WERI-Rb-1 (cell line): ENCODE results near the gene IL3.

Source experiments
- DNase-seq: peaks from one replicate; pipeline ENCODE4 v3.0.0-alpha.2; 2020
- H3K27ac ChIP-seq: fragments of 250-450 bp; sonication (Bioruptor Pico); 2 replicates; pipeline ENCODE4 v1.5.1; 2020; ENCODE audit warnings: mild to moderate bottlenecking, moderate library complexity
- H3K27me3 ChIP-seq: fragments of 250-450 bp; sonication (Bioruptor Pico); 2 replicates; pipeline ENCODE4 v1.5.1; 2021; ENCODE audit warnings: mild to moderate bottlenecking, low read depth, moderate library complexity; ENCODE audit not compliant: insufficient read depth, severe bottlenecking
- H3K36me3 ChIP-seq: fragments of 250-450 bp; sonication (Bioruptor Pico); 2 replicates; pipeline ENCODE4 v1.5.1; 2020; ENCODE audit warnings: mild to moderate bottlenecking, moderate library complexity
- H3K4me3 ChIP-seq: 2 replicates; pipeline ENCODE4 v1.5.1; 2011; ENCODE audit warnings: low read depth, mild to moderate bottlenecking, control low read depth, low read length
- H3K9me3 ChIP-seq: fragments of 250-450 bp; sonication (Bioruptor Pico); 2 replicates; pipeline ENCODE4 v1.5.1; 2021; ENCODE audit warnings: mild to moderate bottlenecking, moderate library complexity; ENCODE audit not compliant: severe bottlenecking
- TF ChIP-seq, protein P1 (sequence below): IDR thresholded peaks from 2 replicates; pipeline ENCODE4 v1.5.1; 2011; ENCODE audit warnings: low read depth, mild to moderate bottlenecking, control low read depth, inconsistent platforms, low read length

The IL3 gene

DNA sequence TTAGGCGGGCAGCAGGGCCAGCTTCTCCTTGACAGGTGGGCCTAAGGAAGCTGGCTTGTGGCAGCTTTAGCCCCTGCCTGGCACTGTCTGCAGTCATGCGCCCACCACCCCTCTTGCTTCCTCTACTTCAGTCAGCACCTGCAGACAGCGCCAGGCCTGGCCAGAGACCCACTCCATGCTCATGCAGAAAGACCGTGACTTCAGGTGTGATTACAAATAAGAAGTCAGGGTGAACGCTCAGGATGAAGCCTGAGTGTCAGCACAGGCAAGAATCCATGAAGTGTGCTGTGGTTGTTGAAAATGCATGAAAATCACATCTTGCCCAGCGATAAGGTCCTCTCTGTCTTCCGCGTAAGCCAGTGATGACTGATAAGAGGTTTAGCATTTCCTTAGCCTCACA is 16.5 kb downstream of the IL3 start:
- no peaks in the 10 kb centered on the region for H3K27me3 ChIP-seq
- H3K4me3 ChIP-seq, result no peak overlapping the region
- H3K36me3 ChIP-seq, result no peaks in the 10 kb centered on the region
- H3K9me3 ChIP-seq, result no peaks in the 10 kb centered on the region
- H3K27ac ChIP-seq, result no peak overlapping the region
- TF ChIP-seq, protein P1, sequence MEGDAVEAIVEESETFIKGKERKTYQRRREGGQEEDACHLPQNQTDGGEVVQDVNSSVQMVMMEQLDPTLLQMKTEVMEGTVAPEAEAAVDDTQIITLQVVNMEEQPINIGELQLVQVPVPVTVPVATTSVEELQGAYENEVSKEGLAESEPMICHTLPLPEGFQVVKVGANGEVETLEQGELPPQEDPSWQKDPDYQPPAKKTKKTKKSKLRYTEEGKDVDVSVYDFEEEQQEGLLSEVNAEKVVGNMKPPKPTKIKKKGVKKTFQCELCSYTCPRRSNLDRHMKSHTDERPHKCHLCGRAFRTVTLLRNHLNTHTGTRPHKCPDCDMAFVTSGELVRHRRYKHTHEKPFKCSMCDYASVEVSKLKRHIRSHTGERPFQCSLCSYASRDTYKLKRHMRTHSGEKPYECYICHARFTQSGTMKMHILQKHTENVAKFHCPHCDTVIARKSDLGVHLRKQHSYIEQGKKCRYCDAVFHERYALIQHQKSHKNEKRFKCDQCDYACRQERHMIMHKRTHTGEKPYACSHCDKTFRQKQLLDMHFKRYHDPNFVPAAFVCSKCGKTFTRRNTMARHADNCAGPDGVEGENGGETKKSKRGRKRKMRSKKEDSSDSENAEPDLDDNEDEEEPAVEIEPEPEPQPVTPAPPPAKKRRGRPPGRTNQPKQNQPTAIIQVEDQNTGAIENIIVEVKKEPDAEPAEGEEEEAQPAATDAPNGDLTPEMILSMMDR, result no peak
- DNase-seq, result no peak

DNA sequence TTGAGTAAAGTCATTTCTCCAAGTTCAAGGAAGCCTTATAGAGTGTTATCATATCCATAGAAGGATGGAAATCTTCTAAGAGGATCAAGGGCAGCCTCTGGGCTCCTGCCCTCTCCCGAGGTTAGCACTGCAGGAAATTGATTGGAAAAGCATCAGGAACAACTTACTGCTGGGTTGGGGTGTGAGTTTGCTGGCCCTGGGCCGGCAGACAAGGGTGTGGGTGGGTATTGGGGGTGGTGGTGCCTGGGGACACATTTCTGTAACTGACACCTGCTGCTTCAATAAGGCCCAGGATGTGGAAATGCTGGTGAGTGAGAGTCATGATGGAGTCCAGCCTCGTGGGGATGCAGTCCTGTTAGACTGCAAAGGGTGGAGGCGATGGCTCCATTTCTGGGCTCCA is 18.6 kb downstream of the IL3 start:
- Histone ChIP-seq H3K27ac (no peak overlapping the region), H3K36me3 (no peaks in the 10 kb centered on the region), H3K4me3 (no peak overlapping the region), H3K27me3 (no peaks in the 10 kb centered on the region), H3K9me3 (no peaks in the 10 kb centered on the region)
- TF ChIP-seq, protein P1, result no peak
- DNase-seq, result no peak

DNA sequence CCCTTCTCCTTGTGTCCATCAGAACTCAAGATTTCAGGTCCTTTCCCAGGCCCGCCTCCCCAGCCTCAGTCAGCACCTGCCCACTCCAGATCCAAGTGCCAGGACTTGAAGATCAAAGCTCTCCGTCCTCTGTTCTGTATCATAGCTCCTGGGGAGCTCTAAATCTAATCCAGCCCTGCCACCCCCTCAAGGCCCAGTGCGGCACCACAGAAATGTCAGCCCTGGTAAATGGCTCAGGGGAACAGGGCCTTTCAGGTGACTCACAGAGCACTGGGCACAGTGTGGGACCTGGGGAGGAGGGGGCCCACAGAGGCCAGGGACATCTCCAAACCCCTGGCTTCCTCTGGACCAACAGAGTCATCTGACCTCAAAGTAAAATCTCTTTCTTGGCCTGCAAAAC is 19.2 kb downstream of the IL3 start:
- no peak overlapping the region for H3K27ac ChIP-seq
- no peaks in the 10 kb centered on the region for H3K27me3 ChIP-seq
- no peak overlapping the region for H3K4me3 ChIP-seq
- no peaks in the 10 kb centered on the region for H3K9me3 ChIP-seq
- TF ChIP-seq, protein P1, result no peak
- no peak for DNase-seq
- no peaks in the 10 kb centered on the region for H3K36me3 ChIP-seq

DNA sequence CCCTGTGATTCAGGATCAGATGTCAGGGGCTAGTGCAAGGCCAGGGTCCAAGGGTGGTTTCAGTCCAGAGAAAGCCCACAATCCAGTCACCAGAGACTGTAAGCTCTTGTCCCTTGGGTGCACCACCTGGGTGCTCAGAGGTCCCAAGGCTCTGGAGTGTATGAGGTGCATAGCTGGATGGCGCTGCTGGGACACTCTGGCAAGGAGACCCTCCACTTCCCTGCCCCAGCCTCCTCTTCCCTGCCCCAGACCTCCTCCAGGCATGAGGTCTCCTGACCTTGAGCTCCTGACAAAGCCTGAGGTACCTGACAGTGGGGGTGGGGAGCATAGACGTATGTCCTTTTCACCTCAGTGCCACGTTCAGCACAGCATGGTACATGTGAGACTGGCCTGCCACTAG is 20.1 kb downstream of the IL3 start:
- TF ChIP-seq, protein P1, result no peak
- no peak overlapping the region for H3K27ac ChIP-seq
- no peaks in the 10 kb centered on the region for H3K27me3 ChIP-seq
- H3K36me3 ChIP-seq, result no peaks in the 10 kb centered on the region
- no peak overlapping the region for H3K4me3 ChIP-seq
- DNase-seq, result no peak
- H3K9me3 ChIP-seq, result no peaks in the 10 kb centered on the region

DNA sequence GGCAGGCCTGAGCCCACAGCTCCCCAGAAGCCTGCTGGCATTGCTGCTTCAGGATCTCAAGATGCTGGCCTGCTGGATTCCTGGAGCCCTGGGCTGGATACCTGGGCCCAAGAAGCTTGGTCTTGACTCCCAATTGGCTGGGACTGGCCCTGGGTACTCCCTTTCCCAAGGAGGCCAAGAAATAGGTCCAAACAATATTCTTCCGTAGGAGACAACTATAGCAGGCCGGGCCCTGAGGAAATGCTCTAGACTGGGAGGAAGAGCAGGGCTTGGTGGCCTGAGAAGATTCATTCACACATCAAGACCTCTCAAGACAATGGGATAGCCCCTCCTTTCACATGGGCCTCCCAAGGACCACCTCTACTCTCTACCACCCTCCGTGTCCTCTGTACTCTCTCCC is 21.0 kb downstream of the IL3 start:
- Histone ChIP-seq H3K27me3 (no peaks in the 10 kb centered on the region), H3K36me3 (no peaks in the 10 kb centered on the region)
- DNase-seq, result no peak

DNA sequence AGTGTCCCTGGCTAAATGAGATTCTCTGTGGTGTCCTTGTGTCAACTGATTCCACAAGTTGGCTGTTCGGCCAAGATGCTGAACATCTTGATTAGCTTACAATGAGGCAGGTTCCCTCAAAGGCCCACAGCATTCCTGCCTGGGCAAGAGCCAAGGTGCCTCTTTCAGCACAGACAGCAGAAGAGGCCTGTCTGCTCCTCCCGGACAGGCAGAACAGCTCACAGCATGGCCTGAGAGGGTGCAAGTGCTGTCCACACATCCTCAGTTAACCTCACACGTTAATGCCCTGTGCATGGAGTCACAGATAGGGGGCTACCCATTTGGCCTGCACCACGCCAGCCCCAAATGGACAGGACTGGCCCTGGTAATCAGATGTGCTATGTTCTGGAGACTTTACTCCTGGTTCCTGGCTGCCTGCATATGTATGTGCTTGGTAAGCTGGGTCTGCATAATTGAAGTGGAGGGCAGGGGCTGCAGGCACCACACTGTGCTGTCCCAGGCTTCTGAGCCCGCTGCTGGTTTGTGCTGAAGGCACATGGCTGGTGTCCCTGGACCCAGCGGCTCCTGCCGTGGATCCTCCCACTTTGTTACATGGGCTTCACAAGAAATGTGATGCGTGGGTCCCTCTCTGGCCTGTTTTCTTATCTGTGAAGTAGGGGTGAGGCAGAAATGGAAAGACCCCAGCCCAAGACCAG is 22.0 kb downstream of the IL3 start:
- H3K27me3 ChIP-seq, result no peaks in the 10 kb centered on the region
- no peaks in the 10 kb centered on the region for H3K36me3 ChIP-seq
- no peaks in the 10 kb centered on the region for H3K9me3 ChIP-seq
- TF ChIP-seq, protein P1, result no peak
- H3K27ac ChIP-seq, result no peak overlapping the region
- H3K4me3 ChIP-seq, result no peak overlapping the region
- DNase-seq, result no peak

More for the DNA sequence above, 21.0 kb downstream of the IL3 start:
- no peaks in the 10 kb centered on the region for H3K9me3 ChIP-seq
- no peak overlapping the region for H3K27ac ChIP-seq
- TF ChIP-seq, protein P1, result no peak
- H3K4me3 ChIP-seq, result no peak overlapping the region
